Thymus (tissue), 11 donors: Measurements from ENCODE around the gene MAPK13. TPM values are rescaled to one million over a fixed set of nuclear protein-coding genes. Genes with fewer than 3 reads are reported as not detected.

Experiments used
- DNase-seq, 9 donors: peaks; one replicate each; pipeline ENCODE4 v3.0.0-alpha.2; 2013; ENCODE audit warnings: low spot score in 9 of 9, low read depth in 6 of 9, missing footprints in 1 of 9
- H3K27ac ChIP-seq, 2 donors: one replicate each; pipeline ENCODE4 v1.5.1; 2013; ENCODE audit warnings: control low read depth in 1 of 2, low read depth in 1 of 2, low read length in 1 of 2, mild to moderate bottlenecking in 1 of 2, moderate library complexity in 1 of 2
- H3K27me3 ChIP-seq, 2 donors: one replicate each; pipeline ENCODE4 v1.5.1; 2013; ENCODE audit warnings: low read length in 1 of 2; ENCODE audit not compliant: control insufficient read depth in 2 of 2, insufficient read depth in 1 of 2
- H3K36me3 ChIP-seq, 2 donors: one replicate each; pipeline ENCODE4 v1.5.1; 2013; ENCODE audit warnings: low read length in 1 of 2, mild to moderate bottlenecking in 1 of 2, moderate library complexity in 1 of 2; ENCODE audit not compliant: control insufficient read depth in 2 of 2, insufficient read depth in 2 of 2
- H3K4me1 ChIP-seq, 2 donors: one replicate each; pipeline ENCODE4 v1.5.1; 2013; ENCODE audit warnings: low read length in 2 of 2; ENCODE audit not compliant: control insufficient read depth in 2 of 2, insufficient read depth in 2 of 2
- H3K4me3 ChIP-seq, 2 donors: one replicate each; pipeline ENCODE4 v1.5.1; 2013; ENCODE audit warnings: low read length in 2 of 2, control low read depth in 1 of 2, mild to moderate bottlenecking in 1 of 2
- H3K9me3 ChIP-seq, 2 donors: one replicate each; pipeline ENCODE4 v1.5.1; 2013; ENCODE audit warnings: low read length in 1 of 2, mild to moderate bottlenecking in 1 of 2; ENCODE audit not compliant: control insufficient read depth in 2 of 2, insufficient read depth in 1 of 2
- WGBS: extraction: QIAGEN DNeasy Blood & Tissue Kit; methylation state at CpG from one replicate; pipeline ENCODE4 v1.1.7; 2013; 5-methylcytosine and 5-hydroxymethylcytosine counted together
- polyA plus RNA-seq: library from polyadenylated mRNA; stranded (reverse); fragments of 200-250 nt; gene quantifications from one replicate; pipeline ENCODE4 v1.2.3, GENCODE V29; 2013
- total RNA-seq: library from RNA; stranded (reverse); fragments of 120-200 nt; gene quantifications from one replicate; pipeline ENCODE4 v1.2.4, GENCODE V29; 2013
- donor health status: healthy.

Gene MAPK13
- total and polyA plus RNA-seq, 2 donors: 8.5 to 30.1 TPM

GRCh38 chr6:36177166-36177565 lies 46.9 kb downstream of the MAPK13 start:
- H3K27me3 ChIP-seq: no peaks in the 10 kb centered on the region
- no peaks in the 10 kb centered on the region for H3K36me3 ChIP-seq
- no peak overlapping the region for H3K4me3 ChIP-seq
- H3K4me1 ChIP-seq: no peaks in the 10 kb centered on the region
- peaks cover 0 to 4% of the 10 kb centered on the region in 2 donors for H3K9me3 ChIP-seq
- no peak for DNase-seq
- H3K27ac ChIP-seq: no peak overlapping the region

GRCh38 chr6:36178544-36178943 lies 48.2 kb downstream of the MAPK13 start:
- Histone ChIP-seq H3K27ac (no peak overlapping the region), H3K36me3 (no peaks in the 10 kb centered on the region), H3K4me3 (no peak overlapping the region), H3K9me3 (peaks cover 0 to 4% of the 10 kb centered on the region in 2 donors), H3K27me3 (no peaks in the 10 kb centered on the region), H3K4me1 (no peaks in the 10 kb centered on the region)
- no peak for DNase-seq

DNA sequence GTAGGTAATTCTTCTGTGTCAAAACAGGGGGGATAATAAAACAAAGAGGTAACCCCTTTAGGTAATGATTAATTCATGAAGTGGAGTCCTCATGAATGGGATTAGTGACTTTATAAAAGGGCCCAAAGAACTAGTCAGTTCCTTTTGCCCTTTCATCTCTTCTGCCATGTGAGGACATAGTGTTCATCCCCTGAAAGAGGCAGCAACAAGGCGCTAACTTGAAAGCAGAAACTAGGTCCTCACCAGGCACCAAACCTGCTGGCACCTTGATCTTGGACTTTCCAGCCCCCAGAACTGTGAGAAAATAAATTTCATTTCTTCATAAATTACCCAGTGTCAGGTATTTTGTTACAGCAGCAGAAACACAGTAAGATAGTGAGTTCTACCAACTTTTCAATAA lies 49.8 kb downstream of the MAPK13 start:
- Histone ChIP-seq H3K27me3 (no peaks in the 10 kb centered on the region), H3K27ac (no peak overlapping the region), H3K9me3 (peaks cover 0 to 4% of the 10 kb centered on the region in 2 donors), H3K4me1 (no peaks in the 10 kb centered on the region), H3K4me3 (no peak overlapping the region), H3K36me3 (no peaks in the 10 kb centered on the region)
- DNase-seq: no peak
- 98% methylated on average over 1 of the region's 1 CpG for WGBS

DNA sequence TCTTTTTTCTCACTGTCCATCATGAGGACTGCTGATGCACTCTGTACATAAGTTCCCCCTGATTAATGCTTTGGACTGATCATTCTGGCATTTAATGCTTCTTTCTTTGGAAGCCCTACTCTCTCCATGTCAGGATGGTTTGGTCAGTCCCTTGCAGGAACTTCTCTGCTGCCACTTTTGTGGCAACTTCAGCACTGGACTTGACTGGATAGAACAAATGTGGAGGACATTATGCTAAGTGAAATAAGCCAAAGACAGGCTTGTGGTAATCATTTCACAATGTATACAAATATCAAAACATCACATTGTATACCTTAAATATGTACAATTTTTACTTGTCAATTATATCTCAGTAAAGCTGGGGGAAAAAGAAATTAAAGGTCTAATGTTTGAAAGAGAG lies 54.0 kb downstream of the MAPK13 start:
- H3K27ac ChIP-seq: no peak overlapping the region
- no peaks in the 10 kb centered on the region for H3K4me1 ChIP-seq
- H3K4me3 ChIP-seq: no peak overlapping the region
- no peaks in the 10 kb centered on the region for H3K9me3 ChIP-seq
- no peaks in the 10 kb centered on the region for H3K27me3 ChIP-seq
- H3K36me3 ChIP-seq: no peaks in the 10 kb centered on the region
- DNase-seq: no peak

GRCh38 chr6:36186199-36186598 lies 55.9 kb downstream of the MAPK13 start:
- Histone ChIP-seq H3K9me3 (no peaks in the 10 kb centered on the region), H3K4me3 (no peak overlapping the region), H3K27me3 (no peaks in the 10 kb centered on the region), H3K27ac (no peak overlapping the region), H3K4me1 (no peaks in the 10 kb centered on the region), H3K36me3 (no peaks in the 10 kb centered on the region)
- DNase-seq: no peak
- WGBS: 99% methylated on average over 2 of the region's 2 CpGs

DNA sequence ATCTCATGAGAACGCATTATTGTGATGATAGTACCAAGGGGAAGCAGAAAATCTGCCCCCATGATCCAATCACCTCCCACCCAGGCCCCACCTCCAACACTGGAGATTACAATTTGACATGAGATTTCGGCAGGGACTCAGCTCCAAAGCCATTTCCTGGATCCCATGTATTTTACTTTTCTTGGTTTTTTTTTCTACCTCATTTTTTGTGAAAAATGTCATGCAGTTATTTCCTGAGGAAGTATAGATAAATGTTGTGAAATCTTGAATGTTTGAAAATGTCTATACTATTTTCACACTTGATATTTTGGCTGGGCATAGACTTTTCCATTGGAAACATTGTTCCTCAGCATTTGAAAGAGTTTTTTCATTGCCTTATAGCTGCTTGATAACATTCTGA lies 57.1 kb downstream of the MAPK13 start:
- no peaks in the 10 kb centered on the region for H3K9me3 ChIP-seq
- no peak for DNase-seq
- no peak overlapping the region for H3K27ac ChIP-seq
- no peaks in the 10 kb centered on the region for H3K4me1 ChIP-seq
- 88% methylated on average over 2 of the region's 2 CpGs for WGBS
- H3K27me3 ChIP-seq: no peaks in the 10 kb centered on the region
- H3K36me3 ChIP-seq: no peaks in the 10 kb centered on the region
- no peak overlapping the region for H3K4me3 ChIP-seq

Other genes starting within 250 kb of the MAPK13 start
- gene SRPK1, start 209.4 kb upstream of the MAPK13 start, total RNA-seq: 32.4 TPM
- gene SRPK1, start 209.4 kb upstream of the MAPK13 start, polyA plus RNA-seq: 17.3 TPM
- 0.09 TPM for gene SLC26A8, start 105.9 kb upstream of the MAPK13 start, total RNA-seq
- 0.11 TPM for gene SLC26A8, start 105.9 kb upstream of the MAPK13 start, polyA plus RNA-seq
- gene MAPK14, start 102.7 kb upstream of the MAPK13 start, total RNA-seq: 44.0 TPM
- 33.4 TPM for gene MAPK14, start 102.7 kb upstream of the MAPK13 start, polyA plus RNA-seq
- gene BRPF3, start 66.2 kb downstream of the MAPK13 start, total RNA-seq: 5.4 TPM
- 9.9 TPM for gene BRPF3, start 66.2 kb downstream of the MAPK13 start, polyA plus RNA-seq
- gene PNPLA1, start 139.5 kb downstream of the MAPK13 start, total RNA-seq: 0.09 TPM
- 0.21 TPM for gene PNPLA1, start 139.5 kb downstream of the MAPK13 start, polyA plus RNA-seq
- gene BNIP5, start 206.4 kb downstream of the MAPK13 start, total RNA-seq: 0.14 TPM
- 0.23 TPM for gene BNIP5, start 206.4 kb downstream of the MAPK13 start, polyA plus RNA-seq